ENCODE results near the gene CLN6. TPM values are rescaled to one million over a fixed set of nuclear protein-coding genes. Genes with fewer than 3 reads are reported as not detected.
"Not testable (repeated sequence)": the region's sequence is repeated elsewhere in the genome, so short reads cannot be mapped to it uniquely, and the experiment has no call there.

The CLN6 gene
- total RNA-seq, 1 experiment from 2014 or later: 71.9 TPM

GRCh38 chr15:68223171-68223570, 6.4 kb downstream of the CLN6 start:
- H2BK12ac ChIP-seq (ENCODE audit: insufficient read length, low read depth, low read length): no peak overlapping the region
- peaks cover 25% of the 10 kb centered on the region; the same call in 1 of the 2 replicates for H3K79me2 ChIP-seq (ENCODE audit: insufficient read depth, low read length)
- peaks cover 7% of the 10 kb centered on the region; the same call in 1 of the 2 replicates for H3K4me1 ChIP-seq (ENCODE audit: insufficient read depth, low read length)
- H3K9ac ChIP-seq (ENCODE audit: extremely low read depth, insufficient read length, low read length): no peak overlapping the region
- no peaks in the 10 kb centered on the region for H4K20me1 ChIP-seq (ENCODE audit: control insufficient read depth, insufficient read depth, insufficient read length)
- H2BK120ac ChIP-seq (ENCODE audit: low read depth, low read length, poor library complexity, severe bottlenecking): no peak overlapping the region
- no peak overlapping the region for H3K4me3 Mint-ChIP-seq
- no peak overlapping the region for H3T11ph ChIP-seq (ENCODE audit: low read length)
- peaks cover 15% of the 10 kb centered on the region for H3K79me1 ChIP-seq (ENCODE audit: insufficient read depth, low read depth, low read length, poor library complexity, severe bottlenecking)
- H3K27me3 ChIP-seq (ENCODE audit: insufficient read depth, low read length): no peaks in the 10 kb centered on the region
- no peak overlapping the region for H2BK5ac ChIP-seq (ENCODE audit: insufficient read length, low read length)
- H2BK20ac ChIP-seq (ENCODE audit: low read depth, low read length, poor library complexity, severe bottlenecking): no peak overlapping the region
- H2BK15ac ChIP-seq (ENCODE audit: low read depth, low read length): no peak overlapping the region
- H4K8ac ChIP-seq (replicated peaks; ENCODE audit: insufficient read length, low read depth, low read length): no peak overlapping the region
- H3K14ac ChIP-seq (ENCODE audit: insufficient read depth, low read length): no peak overlapping the region
- H3K4me2 ChIP-seq (ENCODE audit: insufficient read depth, insufficient read length, low read length): no peak overlapping the region
- no peak overlapping the region for H3K56ac ChIP-seq (ENCODE audit: insufficient read length, low read depth, low read length)
- H3K23ac ChIP-seq (ENCODE audit: insufficient read length, low read depth, low read length): no peak overlapping the region
- no peaks in the 10 kb centered on the region for H3K9me3 ChIP-seq (ENCODE audit: control insufficient read depth, low read depth, low read length)
- H3K27ac ChIP-seq (ENCODE audit: insufficient read length, low read depth, low read length): no peak overlapping the region
- H4K91ac ChIP-seq (ENCODE audit: insufficient read length, low read depth, low read length): no peak overlapping the region
- H3K9me3 Mint-ChIP-seq: peaks cover 17 to 19% of the 10 kb centered on the region in 2 experiments
- TF ChIP-seq CTCF (conservative IDR thresholded peaks at IDR 0.05): no peak
- no peak overlapping the region for H4K5ac ChIP-seq (ENCODE audit: insufficient read length, low read depth, low read length)
- H3K23me2 ChIP-seq (ENCODE audit: insufficient read length, low read depth, low read length, poor library complexity, severe bottlenecking): peaks cover under 1% of the 10 kb centered on the region
- H3K27me3 Mint-ChIP-seq (ENCODE audit: low read depth): no peaks in the 10 kb centered on the region
- no peak overlapping the region for H3K18ac ChIP-seq (ENCODE audit: insufficient read length, low read depth, low read length)
- H2AFZ ChIP-seq (ENCODE audit: low read length): no peak overlapping the region
- H3K27ac Mint-ChIP-seq: no peak overlapping the region
- WGBS (ENCODE audit: extremely low coverage, insufficient read length, low lambda C conversion rate): no CpG with 5 or more reads among the region's 6 CpGs
- DNase-seq: no peak
- no peak overlapping the region for H2AK5ac ChIP-seq (ENCODE audit: insufficient read length, low read length)
- H3K4me1 Mint-ChIP-seq: peaks cover 10% of the 10 kb centered on the region in 2 experiments
- no peak overlapping the region for H3K4ac ChIP-seq (ENCODE audit: low read depth, low read length)
- peaks cover 39 to 52% (median 40%) of the 10 kb centered on the region in 3 experiments for H3K36me3 Mint-ChIP-seq (ENCODE audit: insufficient read depth in 1 of 3, low read depth in 3 of 3)

- H3K4me1 Mint-ChIP-seq; H2BK12ac ChIP-seq (ENCODE audit: insufficient read length, low read depth, low read length); H2AK5ac ChIP-seq (ENCODE audit: insufficient read length, low read length); H2BK120ac ChIP-seq (ENCODE audit: low read depth, low read length, poor library complexity, severe bottlenecking); H3K23me2 ChIP-seq (ENCODE audit: insufficient read length, low read depth, low read length, poor library complexity, severe bottlenecking); H2BK20ac ChIP-seq (ENCODE audit: low read depth, low read length, poor library complexity, severe bottlenecking); H3K56ac ChIP-seq (ENCODE audit: insufficient read length, low read depth, low read length); H3T11ph ChIP-seq (ENCODE audit: low read length); H2BK5ac ChIP-seq (ENCODE audit: insufficient read length, low read length); H3K4me1 ChIP-seq (ENCODE audit: insufficient read depth, low read length); H3K4ac ChIP-seq (ENCODE audit: low read depth, low read length); H3K9me3 ChIP-seq (ENCODE audit: control insufficient read depth, low read depth, low read length); H4K8ac ChIP-seq (replicated peaks; ENCODE audit: insufficient read length, low read depth, low read length); H2BK15ac ChIP-seq (ENCODE audit: low read depth, low read length); H2AFZ ChIP-seq (ENCODE audit: low read length); H3K23ac ChIP-seq (ENCODE audit: insufficient read length, low read depth, low read length); H4K91ac ChIP-seq (ENCODE audit: insufficient read length, low read depth, low read length); H4K20me1 ChIP-seq (ENCODE audit: control insufficient read depth, insufficient read depth, insufficient read length); DNase-seq; H3K27me3 Mint-ChIP-seq (ENCODE audit: low read depth); H3K18ac ChIP-seq (ENCODE audit: insufficient read length, low read depth, low read length); H4K5ac ChIP-seq (ENCODE audit: insufficient read length, low read depth, low read length); H3K27ac ChIP-seq (ENCODE audit: insufficient read length, low read depth, low read length); H3K27me3 ChIP-seq (ENCODE audit: insufficient read depth, low read length); H3K4me2 ChIP-seq (ENCODE audit: insufficient read depth, insufficient read length, low read length); H3K14ac ChIP-seq (ENCODE audit: insufficient read depth, low read length); H3K4me3 Mint-ChIP-seq; H3K27ac Mint-ChIP-seq; H3K9ac ChIP-seq (ENCODE audit: extremely low read depth, insufficient read length, low read length): not testable (repeated sequence)
- H3K79me2 ChIP-seq (ENCODE audit: insufficient read depth, low read length): peaks cover 19% of the 10 kb centered on the region; the same call in 1 of the 2 replicates
- H3K79me1 ChIP-seq (ENCODE audit: insufficient read depth, low read depth, low read length, poor library complexity, severe bottlenecking): peaks cover 15% of the 10 kb centered on the region
- Mint-ChIP-seq H3K9me3 (peaks cover 17 to 19% of the 10 kb centered on the region in 2 experiments), H3K36me3 (ENCODE audit: insufficient read depth in 1 of 3, low read depth in 3 of 3) (peaks cover 45 to 59% (median 48%) of the 10 kb centered on the region in 3 experiments)
- WGBS (ENCODE audit: extremely low coverage, insufficient read length, low lambda C conversion rate): no CpG with 5 or more reads among the region's 18 CpGs
Measured at GRCh38 chr15:68222432-68222743, 7.1 kb downstream of the CLN6 start.

All from H9 (cell line).